PC-3 (cell line): ENCODE measurements around the gene COX7A2. TPM values are rescaled to one million over a fixed set of nuclear protein-coding genes. Genes with fewer than 3 reads are reported as not detected.

Source experiments
- ATAC-seq: fragments of 200-7000 bp; cut with Tn5 transposase; 2 replicates; pipeline ENCODE4 v1.9.1; 2020; ENCODE audit warnings: mild to moderate bottlenecking, moderate library complexity
- BruUV-seq: library from RNA; stranded (reverse); fragments of 400-500 nt; replicated peaks from 2 replicates; lab custom pipeline; 2021; lab: Mats Ljungman, UMichigan
- CTCF ChIA-PET: fragments of 300-600 bp; sonication (Branson Sonifier 250); formaldehyde crosslinking; loops from one replicate; lab custom pipeline; 2022; ENCODE audit warnings: antibody characterized with exemption; lab: Charles Lee
- POLR2A ChIA-PET: fragments of 300-600 bp; sonication (Branson Sonifier 250); formaldehyde crosslinking; loops from one replicate; lab custom pipeline; 2022; ENCODE audit warnings: antibody characterized with exemption; ENCODE audit not compliant: unreplicated experiment; lab: Charles Lee
- DNase-seq: peaks from one replicate; pipeline ENCODE4 v3.0.0-alpha.2; 2015
- H2AFZ ChIP-seq: fragments of 300-600 bp; sonication (generic); 2 replicates; pipeline ENCODE4 v1.6.0; 2016; ENCODE audit warnings: antibody characterized with exemption, low read length
- H3F3A ChIP-seq: fragments of 300-600 bp; sonication (generic); one replicate; pipeline ENCODE4 v1.6.0; 2017; ENCODE audit warnings: antibody characterized with exemption, low read length, control low read depth, mild to moderate bottlenecking; ENCODE audit not compliant: unreplicated experiment
- H3K27ac ChIP-seq: fragments of 300-600 bp; sonication (generic); 2 replicates; pipeline ENCODE4 v1.5.1; 2016; ENCODE audit warnings: mild to moderate bottlenecking, low read length
- H3K27me3 ChIP-seq: fragments of 300-600 bp; sonication (generic); 2 replicates; pipeline ENCODE4 v1.6.1; 2016; ENCODE audit warnings: low read length, mixed read lengths
- H3K36me3 ChIP-seq: fragments of 300-600 bp; sonication (generic); 2 replicates; pipeline ENCODE4 v1.6.1; 2016; ENCODE audit warnings: low read depth, mixed run types, low read length, mixed read lengths
- H3K4me1 ChIP-seq: fragments of 300-600 bp; sonication (generic); 2 replicates; pipeline ENCODE4 v1.5.1; 2016; ENCODE audit warnings: low read length; ENCODE audit not compliant: insufficient read depth
- H3K4me2 ChIP-seq: fragments of 300-600 bp; sonication (generic); 2 replicates; pipeline ENCODE4 v1.6.0; 2016; ENCODE audit warnings: low read length
- H3K4me3 ChIP-seq: fragments of 300-600 bp; sonication (generic); 2 replicates; pipeline ENCODE4 v1.5.1; 2016; ENCODE audit warnings: mild to moderate bottlenecking, low read length, mixed read lengths
- H3K79me2 ChIP-seq: fragments of 300-600 bp; sonication (generic); 2 replicates; pipeline ENCODE4 v1.6.1; 2017; ENCODE audit warnings: low read length, mixed read lengths
- H3K9ac ChIP-seq: fragments of 300-600 bp; sonication (generic); 2 replicates; pipeline ENCODE4 v1.6.0; 2016; ENCODE audit warnings: mild to moderate bottlenecking, low read length
- H3K9me2 ChIP-seq: fragments of 300-600 bp; sonication (generic); replicated peaks from 2 replicates; pipeline ENCODE4 v1.6.1; 2016; ENCODE audit warnings: mixed run types, low read length, mixed read lengths
- H3K9me3 ChIP-seq: fragments of 300-600 bp; sonication (generic); 2 replicates; pipeline ENCODE4 v1.6.1; 2016; ENCODE audit warnings: low read length, mixed read lengths
- H4K20me1 ChIP-seq: fragments of 300-600 bp; sonication (generic); 2 replicates; pipeline ENCODE4 v1.6.1; 2016; ENCODE audit warnings: low read length, mixed read lengths
- CTCF ChIP-seq: fragments of 300-600 bp; sonication (generic); conservative IDR thresholded peaks from 2 replicates; pipeline ENCODE4 v1.5.1; 2017; ENCODE audit warnings: antibody characterized with exemption, low read depth, mild to moderate bottlenecking, low read length
- EZH2 ChIP-seq: fragments of 300-600 bp; sonication (generic); IDR thresholded peaks from one replicate; pipeline ENCODE4 v1.6.1; 2017; ENCODE audit warnings: antibody characterized with exemption, mild to moderate bottlenecking, low read length; ENCODE audit not compliant: unreplicated experiment
- EZH2phosphoT487 ChIP-seq: fragments of 300-600 bp; sonication (generic); IDR thresholded peaks from 2 replicates; pipeline ENCODE4 v1.6.1; 2018; ENCODE audit warnings: mild to moderate bottlenecking, antibody characterized with exemption, low read length, borderline replicate concordance
- intact Hi-C: fragments of 100-400 bp; cut with micrococcal nuclease; formaldehyde crosslinking; loops from 2 replicates; pipeline ENCODE4 v1.9.0; 2023
- total RNA-seq: library from RNA; depleted of rRNA; stranded (reverse); fragments of >200 nt; gene quantifications from 2 replicates; pipeline ENCODE4 v1.2.3, GENCODE V29; 2014

COX7A2 gene
- total RNA-seq, 1 experiment from 2014 or later = 172 TPM

- Histone ChIP-seq H4K20me1 (no peaks in the 10 kb centered on the region), H3K36me3 (peaks cover 17% of the 10 kb centered on the region), H3K4me1 (no peaks in the 10 kb centered on the region), H3F3A (no peaks in the 10 kb centered on the region), H3K9me3 (no peaks in the 10 kb centered on the region), H3K9ac (no peak overlapping the region), H3K27me3 (no peaks in the 10 kb centered on the region), H3K4me2 (no peak overlapping the region), H3K9me2 (no peaks in the 10 kb centered on the region), H3K79me2 (no peaks in the 10 kb centered on the region), H2AFZ (no peak overlapping the region), H3K27ac (no peak overlapping the region), H3K4me3 (no peak overlapping the region)
- no peak for DNase-seq
- no TSS peak for BruUV-seq
- no peak for TF ChIP-seq CTCF
- no peak for TF ChIP-seq EZH2
- TF ChIP-seq EZH2phosphoT487 = no peak
- no peak for ATAC-seq
- ChIA-PET CTCF (interaction anchor here (0.6 kb wide), 1 partner anchor 1141 kb away, joined by 3 read pairs; no protein-coding TSS in a partner anchor), POLR2A (no interaction called here)
- intact Hi-C loops = no loop called here
These were observed 9.3 kb downstream of the COX7A2 start for GRCh38 chr6:75234126-75234865.

GRCh38 chr6:75233092-75233615 is 10.4 kb downstream of the COX7A2 start:
- Histone ChIP-seq H3F3A (no peaks in the 10 kb centered on the region), H3K9me2 (no peaks in the 10 kb centered on the region), H3K27ac (no peak overlapping the region), H3K4me2 (no peak overlapping the region), H4K20me1 (no peaks in the 10 kb centered on the region), H3K9me3 (no peaks in the 10 kb centered on the region), H3K36me3 (peaks cover 11% of the 10 kb centered on the region), H3K4me3 (no peak overlapping the region), H2AFZ (no peak overlapping the region), H3K27me3 (no peaks in the 10 kb centered on the region), H3K9ac (no peak overlapping the region), H3K79me2 (no peaks in the 10 kb centered on the region), H3K4me1 (no peaks in the 10 kb centered on the region)
- TF ChIP-seq EZH2 = no peak
- TF ChIP-seq CTCF = no peak
- no peak for TF ChIP-seq EZH2phosphoT487
- ChIA-PET CTCF (no interaction called here), POLR2A (no interaction called here)
- no TSS peak for BruUV-seq
- DNase-seq = no peak
- no peak for ATAC-seq
- intact Hi-C loops = no loop called here
